HG03060 (cell line): ENCODE data around the gene NKX6-2.

Source experiments
- ATAC-seq: cut with Tn5 transposase; IDR thresholded peaks from one replicate; pipeline ENCODE4 v1.9.1; 2021; ENCODE audit warnings: low read depth, moderate number of reproducible peaks; ENCODE audit not compliant: unreplicated experiment

Gene NKX6-2

DNA sequence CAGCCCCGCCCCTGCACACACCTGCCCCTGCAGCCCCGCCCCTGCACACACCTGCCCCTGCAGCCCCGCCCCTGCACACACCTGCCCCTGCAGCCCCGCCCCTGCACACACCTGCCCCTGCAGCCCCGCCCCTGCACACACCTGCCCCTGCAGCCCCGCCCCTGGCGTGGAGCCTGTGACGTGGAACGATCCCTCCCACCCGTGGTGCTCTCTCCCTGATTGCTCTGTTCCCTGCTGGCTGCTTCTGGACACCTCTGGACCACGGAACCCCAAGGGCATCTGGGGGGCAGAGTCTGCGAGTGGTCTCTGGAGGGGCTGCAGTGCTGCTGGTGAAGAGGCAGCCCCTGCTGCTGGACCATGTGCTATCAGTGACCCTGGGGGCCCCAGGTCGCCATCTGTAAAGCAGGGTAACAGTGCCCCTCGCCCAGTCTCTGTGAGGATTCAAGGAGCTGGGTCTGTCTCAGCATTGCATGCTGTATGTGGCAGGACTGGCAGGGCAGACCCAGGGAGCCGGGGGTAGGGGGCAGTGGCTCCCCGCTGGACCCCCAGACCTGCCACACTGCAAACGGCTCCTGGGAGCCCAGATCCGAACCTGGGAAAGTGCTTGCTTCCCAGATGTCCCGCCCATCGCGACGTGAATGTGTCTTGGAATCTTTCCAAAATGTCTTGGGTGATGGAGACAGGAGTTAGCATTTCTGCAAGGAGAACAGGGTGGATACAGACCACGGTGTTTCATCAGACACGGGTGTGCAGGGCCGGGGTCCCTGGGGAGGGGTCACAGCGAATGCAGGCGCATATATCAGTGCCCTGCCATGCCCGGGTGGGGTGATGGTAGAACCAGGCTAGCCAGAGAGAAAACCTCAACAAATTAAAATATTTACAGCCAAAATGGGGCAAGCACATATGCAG, 27.9 kb upstream of the NKX6-2 start:
- no peak for ATAC-seq

DNA sequence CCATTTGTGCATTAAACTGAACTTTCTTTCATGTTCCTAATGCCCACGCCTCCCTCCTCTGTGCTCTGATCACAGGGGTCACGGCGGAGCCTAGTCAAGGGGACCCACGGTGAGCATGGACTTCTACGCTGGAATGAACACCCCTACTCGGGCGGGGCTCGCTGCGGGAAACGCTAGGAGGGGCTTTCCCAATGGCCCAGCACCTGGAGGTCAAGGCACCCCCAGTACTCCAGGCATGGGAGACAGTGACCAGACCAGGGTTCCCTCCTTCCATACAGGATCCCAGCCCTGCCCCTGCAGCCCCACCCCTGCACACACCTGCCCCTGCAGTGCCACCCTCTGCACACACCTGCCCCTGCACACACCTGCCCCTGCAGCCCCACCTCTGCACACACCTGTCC, 27.1 kb upstream of the NKX6-2 start:
- no peak for ATAC-seq

- ATAC-seq: no peak
Observed at GRCh38 chr10:132812520-132812919, 26.6 kb upstream of the NKX6-2 start.

GRCh38 chr10:132811891-132812481, 26.0 kb upstream of the NKX6-2 start:
- no peak for ATAC-seq

- no peak for ATAC-seq
Observed at GRCh38 chr10:132810807-132811700, 25.1 kb upstream of the NKX6-2 start.

- ATAC-seq: no peak
Observed at GRCh38 chr10:132810141-132810806, 24.3 kb upstream of the NKX6-2 start.

- ATAC-seq: no peak
Observed at GRCh38 chr10:132809232-132810140, 23.5 kb upstream of the NKX6-2 start.

DNA sequence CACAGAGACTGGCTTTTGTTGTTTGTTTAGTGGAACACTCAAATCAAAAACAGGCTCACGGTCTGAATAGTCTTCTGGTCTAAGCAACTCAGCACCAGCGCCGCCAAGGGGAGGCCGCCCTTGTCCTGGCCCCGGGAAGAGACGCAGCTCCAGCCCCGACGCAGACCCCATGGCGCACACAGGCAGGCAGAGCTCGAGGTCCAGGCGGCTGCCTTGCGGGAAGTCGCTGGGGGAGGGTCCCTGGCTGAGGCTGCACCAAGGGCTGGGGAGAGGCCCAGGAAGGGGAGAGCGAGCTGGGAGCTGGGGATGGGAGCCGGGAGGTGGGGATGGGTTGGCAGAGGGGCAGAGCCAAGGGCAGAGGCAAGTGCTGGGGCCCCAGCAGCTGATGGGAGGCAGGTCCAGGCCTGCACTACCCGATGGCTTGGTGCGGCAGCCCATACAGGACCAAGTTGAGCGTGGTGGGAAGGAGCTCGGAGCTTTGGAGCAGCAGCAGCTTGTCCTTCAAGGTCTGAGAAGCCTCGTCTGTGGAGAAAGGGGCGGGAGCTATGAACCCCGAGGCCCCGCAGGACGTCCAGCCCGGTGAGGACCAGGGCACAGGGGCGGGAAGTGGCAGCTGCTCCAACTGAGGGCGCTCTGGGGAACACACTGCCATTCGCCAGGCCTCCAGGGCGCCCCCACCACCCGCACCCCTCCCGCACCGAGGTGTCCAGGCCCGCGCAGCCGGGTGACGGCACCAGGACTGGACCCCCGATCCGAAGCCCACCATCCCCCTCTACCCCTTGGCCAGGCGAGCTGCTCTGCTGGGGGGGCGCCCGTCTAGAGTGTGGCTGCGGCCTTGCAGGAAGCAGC, 22.7 kb upstream of the NKX6-2 start:
- no peak for ATAC-seq

DNA sequence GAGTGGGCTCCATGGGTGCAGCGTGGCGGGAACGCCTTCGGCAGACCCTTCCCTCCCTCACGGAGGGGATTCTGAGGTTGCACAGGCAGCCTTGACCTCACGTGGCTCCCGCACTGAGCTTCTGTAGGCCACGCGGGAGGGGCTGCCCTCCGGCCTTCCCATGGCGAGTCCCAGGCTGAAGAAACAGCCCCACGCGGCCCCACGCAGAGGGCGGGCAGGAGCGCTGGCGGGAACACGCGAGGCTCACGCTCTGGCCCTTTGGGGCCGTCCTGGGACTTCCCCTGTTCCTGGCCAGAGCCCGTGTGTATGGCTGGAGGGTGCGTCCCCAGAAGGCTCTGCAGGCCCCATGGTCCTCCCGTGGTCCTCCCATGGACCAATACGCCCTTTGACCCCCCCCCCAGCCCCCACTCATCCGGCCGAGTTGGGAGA, 21.7 kb upstream of the NKX6-2 start:
- no peak for ATAC-seq

DNA sequence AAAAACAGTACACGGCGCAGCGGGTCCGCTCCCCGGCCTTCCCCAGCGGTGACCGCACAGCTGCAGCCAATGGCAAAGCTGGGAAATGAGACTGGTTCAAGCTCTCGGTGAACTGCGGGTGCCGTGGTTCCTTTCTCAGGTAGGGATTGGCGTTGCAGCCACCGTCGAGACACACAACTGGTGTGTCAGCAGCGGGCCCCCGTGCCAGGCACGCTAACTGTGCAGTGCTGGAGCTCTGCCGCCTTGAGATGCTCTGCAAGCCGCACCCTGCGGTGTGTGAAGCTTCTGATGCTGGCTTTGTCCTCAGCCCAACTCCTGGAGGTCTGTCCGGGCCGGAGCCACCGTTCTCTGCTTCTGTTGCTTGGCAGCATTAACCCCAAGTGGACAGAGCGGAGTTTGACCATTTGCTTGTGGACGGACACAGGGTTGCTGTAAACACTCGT, 20.6 kb upstream of the NKX6-2 start:
- ATAC-seq: no peak

GRCh38 chr10:132806110-132806509, 20.2 kb upstream of the NKX6-2 start:
- no peak for ATAC-seq

GRCh38 chr10:132805599-132805998, 19.7 kb upstream of the NKX6-2 start:
- no peak for ATAC-seq

GRCh38 chr10:132804785-132805426, 19.0 kb upstream of the NKX6-2 start:
- no peak for ATAC-seq

- ATAC-seq: no peak
Observed at GRCh38 chr10:132804287-132804686, 18.3 kb upstream of the NKX6-2 start.

DNA sequence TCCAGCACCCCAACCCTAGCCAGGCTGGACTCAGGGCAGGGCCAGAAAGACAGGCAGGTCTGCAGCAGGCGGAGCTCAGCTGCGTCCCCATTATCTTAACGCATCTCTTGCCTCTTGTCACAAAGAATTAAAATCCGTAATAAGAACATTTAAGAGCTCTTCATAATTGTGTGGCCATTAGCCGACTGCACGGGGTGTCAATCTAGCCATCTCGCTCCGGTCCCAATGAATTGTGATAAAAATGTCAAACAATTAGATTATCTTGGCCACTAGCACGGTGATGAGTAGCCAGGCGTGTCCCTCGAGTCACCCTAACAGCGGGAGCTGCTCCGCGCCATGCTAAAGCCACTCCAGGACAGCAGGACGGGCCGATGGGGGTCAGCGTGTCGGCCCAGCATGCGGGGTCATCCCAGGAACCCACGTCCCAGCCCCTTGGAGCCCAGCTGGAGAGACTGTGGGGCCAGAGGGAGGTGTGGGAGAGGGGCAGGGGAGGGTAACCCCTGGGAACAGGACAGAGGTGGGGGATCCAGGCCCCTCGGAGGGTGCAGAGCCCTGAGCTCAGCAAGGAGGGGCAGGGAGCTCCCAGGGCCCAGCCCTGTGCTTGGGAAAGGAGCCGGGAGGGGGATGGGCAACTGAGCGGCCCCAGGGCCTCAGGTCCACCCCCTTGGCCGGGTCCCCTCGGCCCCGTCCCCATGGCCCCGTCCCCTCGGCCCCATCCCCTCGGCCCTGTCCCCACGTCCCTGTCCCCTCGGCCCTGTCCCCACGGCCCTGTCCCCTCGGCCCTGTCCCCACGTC, 17.7 kb upstream of the NKX6-2 start:
- no peak for ATAC-seq

- ATAC-seq: no peak
Observed at GRCh38 chr10:132802694-132803320, 16.9 kb upstream of the NKX6-2 start.

GRCh38 chr10:132802048-132802447, 16.1 kb upstream of the NKX6-2 start:
- ATAC-seq: no peak
